Neutrophil (primary cell): ENCODE results near the gene VWA2.

Experiments used
- H3K27ac ChIP-seq: fragments of 200-600 bp; sonication (generic); 2 replicates; pipeline ENCODE4 v1.5.1; 2016; ENCODE audit warnings: mild to moderate bottlenecking, moderate library complexity
- H3K27me3 ChIP-seq: fragments of 200-600 bp; sonication (generic); 2 replicates; pipeline ENCODE4 v1.6.0; 2016; ENCODE audit warnings: mild to moderate bottlenecking
- H3K36me3 ChIP-seq: fragments of 200-600 bp; sonication (generic); 2 replicates; pipeline ENCODE4 v1.5.1; 2017
- H3K4me1 ChIP-seq, 2 experiments: fragments of 200-600 bp in 1 of 2; sonication (generic) in 1 of 2; 1 replicate in 1 of 2; 2 replicates in 1 of 2; pipeline versions ENCODE4 v1.5.1 to v1.6.1; 2013 to 2016; ENCODE audit warnings: low read depth in 1 of 2, low read length in 1 of 2, mild to moderate bottlenecking in 1 of 2, moderate library complexity in 1 of 2; ENCODE audit not compliant: control insufficient read depth in 1 of 2, insufficient read depth in 1 of 2
- H3K4me3 ChIP-seq, 2 experiments: fragments of 200-600 bp in 1 of 2; sonication (generic) in 1 of 2; 1 replicate in 1 of 2; 2 replicates in 1 of 2; pipeline ENCODE4 v1.5.1; 2013 to 2016; ENCODE audit warnings: low read depth in 1 of 2, low read length in 1 of 2, mild to moderate bottlenecking in 1 of 2, moderate library complexity in 1 of 2
- H3K9me3 ChIP-seq: fragments of 200-600 bp; sonication (generic); 2 replicates; pipeline ENCODE4 v1.5.1; 2016
- TF ChIP-seq, protein P1 (sequence below): fragments of 200-600 bp; sonication (generic); IDR thresholded peaks from 2 replicates; pipeline ENCODE4 v1.5.1; 2016; ENCODE audit warnings: antibody characterized with exemption

Gene VWA2, protein sequence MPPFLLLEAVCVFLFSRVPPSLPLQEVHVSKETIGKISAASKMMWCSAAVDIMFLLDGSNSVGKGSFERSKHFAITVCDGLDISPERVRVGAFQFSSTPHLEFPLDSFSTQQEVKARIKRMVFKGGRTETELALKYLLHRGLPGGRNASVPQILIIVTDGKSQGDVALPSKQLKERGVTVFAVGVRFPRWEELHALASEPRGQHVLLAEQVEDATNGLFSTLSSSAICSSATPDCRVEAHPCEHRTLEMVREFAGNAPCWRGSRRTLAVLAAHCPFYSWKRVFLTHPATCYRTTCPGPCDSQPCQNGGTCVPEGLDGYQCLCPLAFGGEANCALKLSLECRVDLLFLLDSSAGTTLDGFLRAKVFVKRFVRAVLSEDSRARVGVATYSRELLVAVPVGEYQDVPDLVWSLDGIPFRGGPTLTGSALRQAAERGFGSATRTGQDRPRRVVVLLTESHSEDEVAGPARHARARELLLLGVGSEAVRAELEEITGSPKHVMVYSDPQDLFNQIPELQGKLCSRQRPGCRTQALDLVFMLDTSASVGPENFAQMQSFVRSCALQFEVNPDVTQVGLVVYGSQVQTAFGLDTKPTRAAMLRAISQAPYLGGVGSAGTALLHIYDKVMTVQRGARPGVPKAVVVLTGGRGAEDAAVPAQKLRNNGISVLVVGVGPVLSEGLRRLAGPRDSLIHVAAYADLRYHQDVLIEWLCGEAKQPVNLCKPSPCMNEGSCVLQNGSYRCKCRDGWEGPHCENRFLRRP

DNA sequence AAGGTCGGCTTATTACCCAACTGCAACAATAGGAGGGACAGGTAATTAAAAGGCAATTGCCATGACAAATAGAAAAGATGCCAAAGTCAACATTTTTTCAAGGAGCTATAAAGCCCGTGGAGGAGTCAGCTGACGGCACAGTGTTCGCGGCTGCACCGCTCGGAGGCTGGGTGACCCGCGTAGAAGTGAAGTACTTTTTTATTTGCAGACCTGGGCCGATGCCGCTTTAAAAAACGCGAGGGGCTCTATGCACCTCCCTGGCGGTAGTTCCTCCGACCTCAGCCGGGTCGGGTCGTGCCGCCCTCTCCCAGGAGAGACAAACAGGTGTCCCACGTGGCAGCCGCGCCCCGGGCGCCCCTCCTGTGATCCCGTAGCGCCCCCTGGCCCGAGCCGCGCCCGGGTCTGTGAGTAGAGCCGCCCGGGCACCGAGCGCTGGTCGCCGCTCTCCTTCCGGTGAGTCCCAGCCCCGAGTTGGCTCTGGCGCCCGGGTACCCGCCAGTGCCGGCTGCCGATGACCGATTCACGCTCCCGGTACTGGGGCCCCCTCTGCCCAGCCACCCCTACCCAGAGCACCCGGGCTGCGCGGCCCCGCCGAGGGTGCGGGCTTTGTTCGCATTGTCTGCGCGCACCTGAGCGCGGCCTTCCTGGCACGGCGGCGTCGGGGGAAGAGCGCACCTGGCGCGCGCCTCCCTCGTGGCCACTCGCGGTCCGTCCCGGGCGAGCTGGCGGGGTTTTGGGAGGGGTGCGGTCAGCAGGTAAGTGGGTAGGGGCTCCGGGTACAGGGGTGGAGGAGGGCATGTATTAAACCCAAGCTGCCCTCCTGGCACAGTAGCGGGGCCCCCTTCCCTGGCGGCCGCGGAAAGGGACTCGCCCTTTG lies at the start of gene VWA2:
TSS of gene VWA2 (plus strand) at position 138 of the 877 bp plus-strand sequence. CDS start 9,460 bp downstream, outside the sequence.
- TF ChIP-seq, protein P1, sequence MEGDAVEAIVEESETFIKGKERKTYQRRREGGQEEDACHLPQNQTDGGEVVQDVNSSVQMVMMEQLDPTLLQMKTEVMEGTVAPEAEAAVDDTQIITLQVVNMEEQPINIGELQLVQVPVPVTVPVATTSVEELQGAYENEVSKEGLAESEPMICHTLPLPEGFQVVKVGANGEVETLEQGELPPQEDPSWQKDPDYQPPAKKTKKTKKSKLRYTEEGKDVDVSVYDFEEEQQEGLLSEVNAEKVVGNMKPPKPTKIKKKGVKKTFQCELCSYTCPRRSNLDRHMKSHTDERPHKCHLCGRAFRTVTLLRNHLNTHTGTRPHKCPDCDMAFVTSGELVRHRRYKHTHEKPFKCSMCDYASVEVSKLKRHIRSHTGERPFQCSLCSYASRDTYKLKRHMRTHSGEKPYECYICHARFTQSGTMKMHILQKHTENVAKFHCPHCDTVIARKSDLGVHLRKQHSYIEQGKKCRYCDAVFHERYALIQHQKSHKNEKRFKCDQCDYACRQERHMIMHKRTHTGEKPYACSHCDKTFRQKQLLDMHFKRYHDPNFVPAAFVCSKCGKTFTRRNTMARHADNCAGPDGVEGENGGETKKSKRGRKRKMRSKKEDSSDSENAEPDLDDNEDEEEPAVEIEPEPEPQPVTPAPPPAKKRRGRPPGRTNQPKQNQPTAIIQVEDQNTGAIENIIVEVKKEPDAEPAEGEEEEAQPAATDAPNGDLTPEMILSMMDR = no peak
- Histone ChIP-seq H3K9me3 (no peaks in the 10 kb centered on the region), H3K4me1 (peaks cover 0 to 8% of the 10 kb centered on the region in 2 experiments), H3K27me3 (peaks cover 97% of the 10 kb centered on the region), H3K4me3 (peak within 1 kb of the TSS in 1 of 2 experiments; percentile 28), H3K36me3 (no peaks in the 10 kb centered on the region), H3K27ac (no peak within 1 kb of the TSS)

- Histone ChIP-seq H3K36me3 (no peaks in the 10 kb centered on the region), H3K27ac (no peak overlapping the region), H3K4me1 (no peaks in the 10 kb centered on the region), H3K9me3 (no peaks in the 10 kb centered on the region), H3K4me3 (no peak overlapping the region), H3K27me3 (peaks cover 13% of the 10 kb centered on the region)
- TF ChIP-seq, protein P1 = no peak
Observed at GRCh38 chr10:114189700-114190099, 49.4 kb upstream of the VWA2 start.

DNA sequence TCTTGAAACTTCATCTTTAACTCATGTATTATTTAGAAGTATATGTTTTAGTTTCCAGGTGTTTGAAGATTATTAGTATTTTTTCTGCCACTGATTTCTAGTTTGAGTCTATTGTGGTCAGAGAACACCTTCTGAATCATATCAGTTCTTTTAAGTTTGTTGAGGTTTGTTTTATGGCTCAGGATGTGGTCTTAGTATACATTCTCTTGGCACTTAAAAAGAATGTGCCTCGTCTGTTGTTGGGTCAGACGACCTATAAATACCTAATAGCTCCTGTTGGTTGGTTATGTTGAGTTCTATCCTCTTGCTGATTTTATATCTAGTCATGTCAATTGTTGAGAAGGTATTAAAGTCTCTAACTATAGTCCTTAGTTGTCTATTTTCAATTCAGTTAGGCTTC lies 44.0 kb upstream of the VWA2 start:
- no peak overlapping the region for H3K27ac ChIP-seq
- TF ChIP-seq, protein P1 = no peak
- no peaks in the 10 kb centered on the region for H3K36me3 ChIP-seq
- H3K4me3 ChIP-seq = no peak overlapping the region
- H3K27me3 ChIP-seq = peaks cover 10% of the 10 kb centered on the region
- no peaks in the 10 kb centered on the region for H3K9me3 ChIP-seq
- no peaks in the 10 kb centered on the region for H3K4me1 ChIP-seq

- H3K27me3 ChIP-seq = peaks cover 6% of the 10 kb centered on the region
- no peak overlapping the region for H3K27ac ChIP-seq
- H3K36me3 ChIP-seq = no peaks in the 10 kb centered on the region
Observed at GRCh38 chr10:114199239-114199638, 39.8 kb upstream of the VWA2 start.

GRCh38 chr10:114202812-114203211 lies 36.2 kb upstream of the VWA2 start:
- peaks cover 11 to 14% of the 10 kb centered on the region in 2 experiments for H3K4me1 ChIP-seq

More at GRCh38 chr10:114199239-114199638, 39.8 kb upstream of the VWA2 start:
- TF ChIP-seq, protein P1 = no peak
- no peaks in the 10 kb centered on the region for H3K4me1 ChIP-seq
- no peak overlapping the region for H3K4me3 ChIP-seq
- H3K9me3 ChIP-seq = no peaks in the 10 kb centered on the region

More at GRCh38 chr10:114202812-114203211, 36.2 kb upstream of the VWA2 start:
- H3K4me3 ChIP-seq = no peak overlapping the region
- no peaks in the 10 kb centered on the region for H3K36me3 ChIP-seq
- H3K27me3 ChIP-seq = no peaks in the 10 kb centered on the region
- TF ChIP-seq, protein P1 = no peak
- H3K9me3 ChIP-seq = no peaks in the 10 kb centered on the region
- H3K27ac ChIP-seq = no peak overlapping the region
